Ovary (tissue), 9 donors: ENCODE results near the gene PLEKHG2. TPM values are rescaled to one million over a fixed set of nuclear protein-coding genes. Genes with fewer than 3 reads are reported as not detected.

Source experiments
- DNase-seq, 5 donors: peaks; one replicate each; pipeline ENCODE4 v3.0.0-alpha.2; 2019 to 2020
- H3K27ac ChIP-seq, 2 donors: fragments of 200-600 bp; one replicate each; pipeline versions ENCODE4 v1.5.1 to v1.8.0; 2019 to 2022
- H3K27me3 ChIP-seq: fragments of 200-600 bp; one replicate; pipeline ENCODE4 v1.8.0; 2022
- H3K36me3 ChIP-seq: fragments of 200-600 bp; sonication (generic); one replicate; pipeline ENCODE4 v1.5.1; 2019
- H3K4me1 ChIP-seq: one replicate; pipeline ENCODE4 v1.8.1; 2013; ENCODE audit warnings: mild to moderate bottlenecking, moderate library complexity; ENCODE audit not compliant: insufficient read depth
- H3K4me3 ChIP-seq: fragments of 200-600 bp; sonication (generic); one replicate; pipeline ENCODE4 v1.5.1; 2017
- H3K9me3 ChIP-seq, 2 donors: fragments of 200-600 bp in 1 of 2; sonication (generic) in 1 of 2; one replicate each; pipeline versions ENCODE4 v1.5.1 to v1.8.1; 2013 to 2019; ENCODE audit warnings: mild to moderate bottlenecking in 1 of 2, moderate library complexity in 1 of 2
- CTCF ChIP-seq, 3 donors: fragments of 450-650 bp in 2 of 3; fragments of 200-600 bp in 1 of 3; IDR thresholded peaks; one replicate each; pipeline versions ENCODE4 v1.5.1 to v1.8.0; 2016 to 2022; ENCODE audit warnings: antibody characterized with exemption in 3 of 3, mild to moderate bottlenecking in 1 of 3
- EP300 ChIP-seq: sonication (generic); formaldehyde crosslinking; IDR thresholded peaks from one replicate; pipeline ENCODE4 v1.6.1; 2017; ENCODE audit warnings: antibody characterized with exemption
- POLR2A ChIP-seq: fragments of 450-650 bp; IDR thresholded peaks from one replicate; pipeline ENCODE4 v1.6.1; 2017; ENCODE audit warnings: antibody characterized with exemption, mild to moderate bottlenecking, moderate library complexity
- WGBS, 3 donors: extraction: QIAGEN DNeasy Blood & Tissue Kit in 1 of 3; methylation state at CpG; one replicate each; pipeline versions ENCODE4 v1.1.5 to v1.1.7; 2013 to 2017; 5-methylcytosine and 5-hydroxymethylcytosine counted together
- intact Hi-C, 4 donors: fragments of 100-400 bp; cut with DNase I; formaldehyde crosslinking; loops; one replicate each; pipeline versions ENCODE4 v1.11.0 to v1.15.1; 2022 to 2023
- polyA plus RNA-seq, 2 donors: library from polyadenylated mRNA; stranded (reverse); fragments of 200-250 nt in 1 of 2; fragments of 350-450 nt in 1 of 2; fragmentation: Illumina TruSeq in 1 of 2; extraction: RNeasy Lipid Tissue Mini Kit (QIAGEN cat#74804) in 1 of 2; gene quantifications; one replicate each; pipeline ENCODE4 v1.2.3, GENCODE V29; 2013 to 2014
- total RNA-seq, 7 donors: library from RNA; depleted of rRNA in 2 of 7; stranded (reverse); fragments of >200 nt in 2 of 7; fragmentation: NEBNext Ultra II Directional in 3 of 7; extraction: Animal tissue kit (Norgen Biotek cat#: 25700) in 3 of 7; gene quantifications; one replicate each; pipeline versions ENCODE4 v1.1.0 to v1.2.4, GENCODE V29; 2016 to 2023
- donor health status: DM: no; HTN: no; CAD: no; lungs with moderate emphysema.
- donor health status: DM: no; HTN: no; CAD: no.
- donor health status: Bipolar disorder and iron deficiency.
- donor health status: DM: yes; HTN: yes; CAD: no.
- donor health status: DM: no; HTN: no; CAD: no.
- donor health status: DM: yes; HTN: yes; CAD: no.

PLEKHG2 gene
- total and polyA plus RNA-seq, 9 donors: 8.6 to 68.0 (median 26.6) TPM

- no peak for DNase-seq
- H3K4me3 ChIP-seq: no peak overlapping the region
- no peaks in the 10 kb centered on the region for H3K4me1 ChIP-seq
- H3K27me3 ChIP-seq: no peaks in the 10 kb centered on the region
- H3K27ac ChIP-seq: no peak overlapping the region
- no peaks in the 10 kb centered on the region for H3K9me3 ChIP-seq
- no peak for TF ChIP-seq EP300
- TF ChIP-seq POLR2A: no peak
- TF ChIP-seq CTCF (IDR thresholded peaks at IDR 0.05): no peak
- 76 to 82% (median 76%) methylated on average over 7 of the region's 7 CpGs for WGBS, 3 donors
- no peaks in the 10 kb centered on the region for H3K36me3 ChIP-seq
- intact Hi-C loops: loop anchor here in 2 of 4 donors (10.0 kb wide), 1 partner anchor 64 kb away; the partner anchor contains the start of gene EID2B (in 2 of the 2)
Observed at GRCh38 chr19:39470724-39471339, 58.4 kb downstream of the PLEKHG2 start.

DNA sequence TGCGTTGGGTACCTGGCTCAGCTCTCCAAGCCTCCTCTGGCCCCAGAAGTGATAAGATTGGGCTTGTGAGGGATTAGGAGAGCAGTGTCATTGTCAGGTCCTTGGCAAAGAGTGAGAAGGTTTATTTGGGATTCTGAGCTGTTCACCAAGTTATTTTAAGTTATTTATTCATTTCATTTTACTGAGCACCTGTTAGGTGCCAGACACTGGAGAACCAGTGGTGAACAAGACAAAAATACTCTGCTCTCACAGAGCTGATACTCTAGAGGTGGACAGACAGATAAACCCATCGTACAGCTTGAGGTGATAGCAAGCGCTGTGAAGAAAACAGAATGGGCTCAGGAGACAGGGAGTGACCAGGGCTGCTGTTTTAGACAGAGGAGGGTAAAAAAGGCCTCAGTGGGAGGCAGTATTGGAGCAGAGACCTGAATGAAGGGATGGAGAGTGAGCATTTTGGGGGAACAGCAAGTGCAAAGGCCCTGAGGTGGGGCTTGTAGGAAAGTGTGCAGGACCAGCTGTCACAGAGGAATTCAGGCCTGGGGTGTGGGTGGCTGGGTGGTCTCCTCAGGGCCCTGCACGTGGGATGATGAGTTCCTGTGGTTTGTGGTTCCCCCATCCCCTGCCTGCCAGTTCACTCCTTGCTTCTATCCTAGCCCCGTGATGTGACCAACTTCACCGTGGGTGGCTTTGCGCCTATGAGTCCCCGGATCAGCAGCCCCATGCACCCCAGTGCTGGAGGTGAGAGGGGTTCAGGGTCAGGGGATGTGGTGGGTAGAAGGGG lies 59.5 kb downstream of the PLEKHG2 start:
- Histone ChIP-seq H3K27me3 (no peaks in the 10 kb centered on the region), H3K4me1 (no peaks in the 10 kb centered on the region), H3K36me3 (no peaks in the 10 kb centered on the region), H3K4me3 (no peak overlapping the region), H3K9me3 (no peaks in the 10 kb centered on the region), H3K27ac (no peak overlapping the region)
- no peak for DNase-seq
- WGBS, 3 donors: 72 to 79% (median 74%) methylated on average over 8 of the region's 8 CpGs
- intact Hi-C loops: loop anchor here in 2 of 4 donors (10.0 kb wide), 1 partner anchor 63 kb away; the partner anchor contains the start of gene EID2B (in 2 of the 2)
- TF ChIP-seq EP300 (no peak), POLR2A (no peak), CTCF (IDR thresholded peaks at IDR 0.05) (no peak)

DNA sequence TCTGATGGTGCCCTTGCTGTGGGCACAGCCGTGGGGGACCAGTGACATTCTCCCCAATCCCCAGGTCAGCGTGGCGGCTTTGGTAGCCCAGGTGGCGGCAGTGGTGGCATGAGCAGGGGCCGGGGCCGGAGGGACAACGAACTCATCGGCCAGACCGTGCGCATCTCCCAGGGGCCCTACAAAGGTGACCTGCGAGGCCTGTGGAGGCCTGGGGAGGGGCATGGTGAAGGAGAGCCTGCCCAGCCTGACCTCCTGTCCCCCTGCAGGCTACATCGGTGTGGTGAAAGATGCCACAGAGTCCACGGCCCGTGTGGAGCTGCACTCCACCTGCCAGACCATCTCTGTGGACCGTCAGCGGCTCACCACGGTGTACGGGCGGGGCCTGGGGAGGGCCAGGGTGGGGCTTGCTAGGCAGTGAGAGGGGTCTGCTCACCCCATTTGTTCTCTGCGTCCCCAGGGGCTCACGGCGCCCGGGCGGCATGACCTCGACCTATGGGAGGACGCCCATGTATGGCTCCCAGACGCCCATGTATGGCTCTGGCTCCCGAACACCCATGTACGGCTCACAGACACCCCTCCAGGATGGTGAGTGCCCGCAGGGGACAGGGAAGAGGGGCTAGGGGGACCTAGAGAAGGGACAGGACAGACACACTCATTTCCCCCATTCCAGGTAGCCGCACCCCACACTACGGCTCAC lies 60.4 kb downstream of the PLEKHG2 start:
- Histone ChIP-seq H3K9me3 (no peaks in the 10 kb centered on the region), H3K27ac (no peak overlapping the region), H3K4me1 (no peaks in the 10 kb centered on the region), H3K27me3 (no peaks in the 10 kb centered on the region), H3K4me3 (no peak overlapping the region), H3K36me3 (no peaks in the 10 kb centered on the region)
- no peak for TF ChIP-seq EP300
- TF ChIP-seq CTCF (IDR thresholded peaks at IDR 0.05): no peak
- no peak for TF ChIP-seq POLR2A
- DNase-seq: no peak
- WGBS, 3 donors: 85 to 89% (median 85%) methylated on average over 25 to 32 of the region's 32 CpGs
- intact Hi-C loops: loop anchor here in 2 of 4 donors (10.0 kb wide), 1 partner anchor 62 kb away; the partner anchor contains the start of gene EID2B (in 2 of the 2)

- Histone ChIP-seq H3K27ac (no peak overlapping the region), H3K27me3 (no peaks in the 10 kb centered on the region), H3K4me1 (no peaks in the 10 kb centered on the region), H3K36me3 (no peaks in the 10 kb centered on the region), H3K9me3 (no peaks in the 10 kb centered on the region), H3K4me3 (no peak overlapping the region)
- TF ChIP-seq EP300: no peak
- no peak for TF ChIP-seq CTCF (IDR thresholded peaks at IDR 0.05)
- TF ChIP-seq POLR2A: no peak
- intact Hi-C loops: loop anchor here in 2 of 4 donors (10.0 kb wide), 1 partner anchor 61 kb away; the partner anchor contains the start of gene EID2B (in 2 of the 2)
- no peak for DNase-seq
- WGBS, 3 donors: 79 to 86% (median 84%) methylated on average over 11 of the region's 11 CpGs
Observed at GRCh38 chr19:39473443-39473960, 61.0 kb downstream of the PLEKHG2 start.
